ENCODE results near the gene ZBED2.

GRCh38 chr3:111590143-111590491 lies 5.0 kb downstream of the ZBED2 start:
- TF ChIP-seq CTCF (IDR thresholded peaks at IDR 0.05), result no peak
- TF ChIP-seq EP300 (IDR thresholded peaks at IDR 0.05; ENCODE audit: low read depth), result no peak
